Activated CD4-positive, alpha-beta T cell treated with anti-CD3 and anti-CD28 coated beads for 4 hours (primary cell): ENCODE data around the gene CFAP251.
"Not testable (repeated sequence)": the region's sequence is repeated elsewhere in the genome, so short reads cannot be mapped to it uniquely, and the experiment has no call there.

ENCODE experiments used
- DNase-seq, 2 donors: peaks; one replicate each; pipeline ENCODE4 v3.0.0-alpha.2; 2020

The CFAP251 gene

GRCh38 chr12:122030424-122031035, 112.1 kb downstream of the CFAP251 start:
- no peak for DNase-seq

- peak; percentile 35 to 54 for DNase-seq
Observed at GRCh38 chr12:122031342-122032216, 113.2 kb downstream of the CFAP251 start.

- no peak for DNase-seq
Observed at GRCh38 chr12:122032580-122032979, 114.2 kb downstream of the CFAP251 start.

GRCh38 chr12:122035292-122035691, 116.9 kb downstream of the CFAP251 start:
- no peak for DNase-seq

GRCh38 chr12:122036153-122036552, 117.8 kb downstream of the CFAP251 start:
- no peak for DNase-seq

DNA sequence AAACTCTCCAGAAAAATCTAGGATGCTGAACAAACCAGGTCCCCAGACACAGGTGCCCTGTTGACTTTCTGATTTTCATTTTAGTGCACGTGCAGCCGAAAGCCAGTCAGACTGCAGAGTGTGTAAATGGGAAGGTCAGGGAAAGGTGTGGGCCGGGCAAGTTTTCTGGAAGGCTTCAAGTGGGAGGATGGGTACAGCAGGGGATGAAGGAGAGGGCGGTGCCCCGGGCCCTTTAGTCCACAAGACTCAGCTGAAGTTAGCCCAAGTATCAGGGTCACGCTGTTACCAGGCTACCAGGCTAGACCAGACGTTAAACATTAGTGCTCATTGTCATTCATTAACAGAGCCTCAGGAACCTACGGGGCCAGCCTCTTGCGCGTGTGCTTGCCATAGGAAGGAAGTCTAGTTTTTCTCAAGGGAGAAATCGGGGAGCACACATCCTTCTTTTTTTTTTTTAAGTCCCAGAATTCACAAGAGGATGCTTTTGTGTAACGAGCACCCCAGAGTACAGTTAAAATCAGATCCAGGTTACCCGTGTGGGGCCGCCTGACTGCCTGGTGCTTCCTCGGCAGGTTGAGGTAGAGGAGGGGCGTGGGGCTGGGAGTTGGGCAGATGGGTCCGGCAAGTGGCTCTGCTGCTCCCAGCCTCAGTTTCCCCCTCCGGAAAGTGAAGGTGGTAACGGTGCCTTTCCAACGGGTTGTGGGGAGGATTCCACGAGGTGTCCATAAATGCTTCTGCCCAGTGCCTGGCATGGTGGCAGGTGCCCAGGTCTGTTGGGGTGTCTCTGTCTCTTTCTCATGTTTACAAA, 122.4 kb downstream of the CFAP251 start:
- no peak for DNase-seq

- DNase-seq, result not testable (repeated sequence)
Observed at GRCh38 chr12:122041458-122041857, 123.1 kb downstream of the CFAP251 start.

- DNase-seq, result no peak
Observed at GRCh38 chr12:122042910-122043309, 124.5 kb downstream of the CFAP251 start.

DNA sequence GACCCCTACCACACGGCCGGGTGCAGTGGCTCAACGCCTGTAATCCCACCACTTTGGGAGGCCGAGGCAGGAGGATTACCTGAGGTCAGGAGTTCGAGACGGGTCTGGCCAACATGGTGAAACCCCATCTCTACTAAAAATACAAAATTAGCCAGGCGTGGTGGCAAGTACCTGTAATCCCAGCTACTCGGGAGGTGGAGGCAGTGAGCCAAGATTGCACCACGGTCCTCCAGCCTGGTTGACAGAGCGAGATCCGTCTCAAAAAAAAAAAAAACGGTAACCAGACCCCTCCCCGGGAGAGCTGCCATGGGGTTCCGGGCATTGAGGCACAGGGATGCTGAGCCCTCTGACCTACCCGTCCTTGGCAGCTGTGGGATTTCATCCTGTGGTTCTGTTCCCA, 125.1 kb downstream of the CFAP251 start:
- no peak for DNase-seq

GRCh38 chr12:122045262-122045661, 126.9 kb downstream of the CFAP251 start:
- no peak for DNase-seq

DNA sequence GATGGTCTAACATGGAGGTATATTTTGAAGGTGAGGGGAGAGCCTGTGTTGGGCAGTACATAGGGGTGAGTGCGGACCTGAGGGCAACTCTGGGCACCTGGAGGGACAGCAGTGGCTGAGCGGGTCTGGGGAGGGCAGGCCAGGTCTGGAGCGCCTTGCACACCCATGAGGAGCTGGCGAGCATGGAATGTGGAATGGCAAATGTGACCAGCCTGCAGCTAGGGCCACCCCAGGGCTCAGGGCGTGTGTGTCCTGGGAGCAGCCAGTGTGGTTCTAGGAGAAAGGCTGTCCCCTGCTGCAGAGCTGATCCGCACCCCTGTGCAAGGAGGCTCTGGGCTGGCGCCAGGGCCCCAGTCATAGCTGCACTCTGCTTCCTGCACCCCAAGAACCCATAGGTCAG, 127.8 kb downstream of the CFAP251 start:
- DNase-seq, result no peak

DNA sequence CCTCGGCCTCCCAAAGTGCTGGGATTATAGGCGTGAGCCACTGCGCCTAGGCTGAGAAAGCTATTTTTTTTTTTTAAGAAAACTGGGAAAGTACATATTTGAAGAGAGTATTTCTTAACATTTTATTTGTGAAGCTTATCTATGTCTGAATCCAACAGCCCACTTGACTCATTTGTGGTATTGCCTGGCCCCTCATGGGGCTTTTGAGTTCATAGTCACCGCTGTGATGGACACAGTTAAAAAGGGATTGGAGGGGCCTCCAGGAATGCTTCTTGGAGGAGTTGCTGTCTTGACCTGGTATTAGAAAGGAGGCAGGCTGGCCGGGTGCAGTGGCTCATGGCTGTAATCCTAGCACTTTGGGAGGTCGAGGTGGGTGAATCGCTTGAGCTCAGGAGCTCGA, 129.8 kb downstream of the CFAP251 start:
- DNase-seq, result no peak

- DNase-seq, result no peak
Observed at GRCh38 chr12:122049827-122050226, 131.4 kb downstream of the CFAP251 start.

DNA sequence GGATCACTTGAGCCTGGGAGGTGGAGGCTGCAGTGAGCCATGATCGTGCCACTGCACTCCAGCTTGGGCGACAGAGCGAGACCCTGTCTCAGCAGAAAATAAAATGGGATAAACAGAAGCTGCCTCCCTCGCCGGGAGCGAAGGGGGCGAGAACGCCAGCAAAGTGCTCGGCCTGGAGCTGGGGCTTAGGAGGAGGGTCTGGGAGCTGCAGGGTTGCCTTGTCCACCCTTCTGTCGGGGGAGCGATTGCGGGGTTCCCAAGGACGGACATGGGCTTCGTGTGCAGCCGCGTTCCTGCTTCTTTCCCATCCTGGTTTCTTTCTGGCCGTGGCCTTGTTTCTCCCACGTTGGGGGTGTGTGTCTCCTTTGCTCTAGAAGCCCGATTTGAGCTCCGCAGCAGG, 132.3 kb downstream of the CFAP251 start:
- no peak for DNase-seq

- DNase-seq, result no peak
Observed at GRCh38 chr12:122051231-122051876, 133.0 kb downstream of the CFAP251 start.

- DNase-seq, result no peak
Observed at GRCh38 chr12:122052285-122052684, 133.9 kb downstream of the CFAP251 start.
